HFFc6 (cell line): ENCODE results near the gene LY86. TPM values are rescaled to one million over a fixed set of nuclear protein-coding genes. Genes with fewer than 3 reads are reported as not detected.

ENCODE experiments used
- DNase-seq: peaks from one replicate; pipeline ENCODE4 v3.0.0-alpha.2; 2018
- H3K27ac Mint-ChIP-seq: 2 replicates; pipeline ENCODE4 v1.8.0; 2020; ENCODE audit warnings: mild to moderate bottlenecking, mixed read lengths
- H3K27me3 Mint-ChIP-seq: 2 replicates; pipeline ENCODE4 v1.8.0; 2021; ENCODE audit warnings: mild to moderate bottlenecking, moderate library complexity, mixed read lengths; ENCODE audit not compliant: insufficient read depth
- H3K36me3 Mint-ChIP-seq: 2 replicates; pipeline ENCODE4 v1.8.0; 2021; ENCODE audit warnings: low read depth, mixed read lengths
- H3K4me1 Mint-ChIP-seq: 2 replicates; pipeline ENCODE4 v1.8.0; 2020; ENCODE audit warnings: low read depth, mixed read lengths
- H3K4me3 Mint-ChIP-seq: 2 replicates; pipeline ENCODE4 v1.8.0; 2020; ENCODE audit warnings: mild to moderate bottlenecking, moderate library complexity, mixed read lengths
- H3K9me3 Mint-ChIP-seq: 2 replicates; pipeline ENCODE4 v1.8.0; 2020; ENCODE audit warnings: mild to moderate bottlenecking, mixed read lengths
- total RNA-seq, 6 experiments: library from RNA; stranded (reverse); fragmentation: NEBNext Ultra II Directional; extraction: Animal tissue kit (Norgen Biotek cat#: 25700); gene quantifications; 2 replicates in 1 of 6; 3 replicates in 5 of 6; pipeline ENCODE4 v1.2.3, GENCODE V29; 2021
- TF ChIP-seq, protein P1 (sequence below): fragments of 200-600 bp; sonication (generic); IDR thresholded peaks from 2 replicates; pipeline ENCODE4 v1.5.0; 2021; ENCODE audit warnings: antibody characterized with exemption, mild to moderate bottlenecking

The LY86 gene
- total RNA-seq, 6 experiments from 2014 or later, result not detected

GRCh38 chr6:6593867-6594468, 5.4 kb downstream of the LY86 start:
- H3K27me3 Mint-ChIP-seq, result no peaks in the 10 kb centered on the region
- H3K27ac Mint-ChIP-seq, result no peak overlapping the region
- H3K9me3 Mint-ChIP-seq, result peaks cover 62% of the 10 kb centered on the region
- no peak overlapping the region for H3K4me3 Mint-ChIP-seq
- H3K36me3 Mint-ChIP-seq, result no peaks in the 10 kb centered on the region
- DNase-seq, result no peak
- no peaks in the 10 kb centered on the region for H3K4me1 Mint-ChIP-seq
- TF ChIP-seq, protein P1, sequence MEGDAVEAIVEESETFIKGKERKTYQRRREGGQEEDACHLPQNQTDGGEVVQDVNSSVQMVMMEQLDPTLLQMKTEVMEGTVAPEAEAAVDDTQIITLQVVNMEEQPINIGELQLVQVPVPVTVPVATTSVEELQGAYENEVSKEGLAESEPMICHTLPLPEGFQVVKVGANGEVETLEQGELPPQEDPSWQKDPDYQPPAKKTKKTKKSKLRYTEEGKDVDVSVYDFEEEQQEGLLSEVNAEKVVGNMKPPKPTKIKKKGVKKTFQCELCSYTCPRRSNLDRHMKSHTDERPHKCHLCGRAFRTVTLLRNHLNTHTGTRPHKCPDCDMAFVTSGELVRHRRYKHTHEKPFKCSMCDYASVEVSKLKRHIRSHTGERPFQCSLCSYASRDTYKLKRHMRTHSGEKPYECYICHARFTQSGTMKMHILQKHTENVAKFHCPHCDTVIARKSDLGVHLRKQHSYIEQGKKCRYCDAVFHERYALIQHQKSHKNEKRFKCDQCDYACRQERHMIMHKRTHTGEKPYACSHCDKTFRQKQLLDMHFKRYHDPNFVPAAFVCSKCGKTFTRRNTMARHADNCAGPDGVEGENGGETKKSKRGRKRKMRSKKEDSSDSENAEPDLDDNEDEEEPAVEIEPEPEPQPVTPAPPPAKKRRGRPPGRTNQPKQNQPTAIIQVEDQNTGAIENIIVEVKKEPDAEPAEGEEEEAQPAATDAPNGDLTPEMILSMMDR, result no peak

GRCh38 chr6:6595025-6595424, 6.5 kb downstream of the LY86 start:
- Mint-ChIP-seq H3K27me3 (no peaks in the 10 kb centered on the region; the same call in 1 of the 2 replicates), H3K36me3 (no peaks in the 10 kb centered on the region), H3K4me1 (no peaks in the 10 kb centered on the region), H3K9me3 (peaks cover 54% of the 10 kb centered on the region), H3K27ac (no peak overlapping the region), H3K4me3 (no peak overlapping the region)
- TF ChIP-seq, protein P1, result no peak
- no peak for DNase-seq

GRCh38 chr6:6595952-6596351, 7.4 kb downstream of the LY86 start:
- Mint-ChIP-seq H3K36me3 (peaks cover 4% of the 10 kb centered on the region; the same call in 1 of the 2 replicates), H3K9me3 (peaks cover 50% of the 10 kb centered on the region), H3K4me1 (no peaks in the 10 kb centered on the region), H3K4me3 (no peak overlapping the region), H3K27ac (no peak overlapping the region), H3K27me3 (no peaks in the 10 kb centered on the region; the same call in 1 of the 2 replicates)
- DNase-seq, result no peak
- TF ChIP-seq, protein P1, result no peak

DNA sequence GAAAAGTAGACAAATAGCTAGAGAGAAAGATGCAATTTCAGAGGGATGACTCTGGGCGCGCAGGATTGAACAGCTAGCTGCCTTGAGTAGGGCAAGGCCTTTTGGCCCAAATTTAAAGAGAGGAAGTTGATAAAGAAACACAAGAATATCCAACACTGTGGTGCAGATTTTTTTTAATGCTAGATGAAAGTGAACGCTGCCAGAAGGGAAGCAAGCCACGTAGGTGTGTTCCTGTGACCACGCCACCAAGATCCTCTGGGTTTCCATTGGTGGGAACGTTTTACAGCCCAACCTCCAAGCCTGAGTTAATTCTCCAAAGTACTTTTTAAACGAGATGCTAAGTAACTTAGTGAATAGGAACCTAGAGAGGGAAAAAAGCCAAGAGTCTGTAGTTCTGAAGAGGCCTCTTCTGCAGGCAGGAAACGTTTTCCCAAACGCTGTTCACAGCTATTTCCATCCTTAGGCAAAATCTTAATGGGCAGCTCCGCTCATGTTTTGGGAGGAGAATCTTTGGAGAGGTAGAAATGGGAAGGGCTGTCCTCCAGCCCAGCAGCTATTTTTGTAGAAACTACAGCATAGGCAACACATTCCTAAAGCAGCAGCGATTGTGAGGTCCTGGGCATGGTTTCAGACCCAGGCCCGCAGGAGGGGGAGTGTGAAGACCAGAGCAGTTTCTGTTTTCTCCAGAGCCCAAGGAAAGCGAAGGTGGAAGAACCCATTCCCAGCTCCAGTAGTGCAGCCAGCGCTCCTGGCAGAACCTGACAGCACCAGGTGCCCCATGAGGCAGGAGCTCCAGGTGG, 8.2 kb downstream of the LY86 start:
- no peaks in the 10 kb centered on the region for H3K4me1 Mint-ChIP-seq
- H3K36me3 Mint-ChIP-seq, result peaks cover 7% of the 10 kb centered on the region; the same call in 1 of the 2 replicates
- H3K27ac Mint-ChIP-seq, result no peak overlapping the region
- TF ChIP-seq, protein P1, result no peak
- H3K4me3 Mint-ChIP-seq, result no peak overlapping the region
- no peak for DNase-seq
- no peaks in the 10 kb centered on the region; the same call in 1 of the 2 replicates for H3K27me3 Mint-ChIP-seq
- peaks cover 48% of the 10 kb centered on the region for H3K9me3 Mint-ChIP-seq

GRCh38 chr6:6597682-6598081, 9.2 kb downstream of the LY86 start:
- DNase-seq, result no peak
- Mint-ChIP-seq H3K4me1 (no peaks in the 10 kb centered on the region), H3K9me3 (peaks cover 48% of the 10 kb centered on the region), H3K27ac (no peak overlapping the region), H3K27me3 (no peaks in the 10 kb centered on the region; the same call in 1 of the 2 replicates), H3K36me3 (peaks cover 7% of the 10 kb centered on the region), H3K4me3 (no peak overlapping the region)
- TF ChIP-seq, protein P1, result no peak
